GM23248 (cell line): ENCODE data around the gene EEF2. TPM values are rescaled to one million over a fixed set of nuclear protein-coding genes. Genes with fewer than 3 reads are reported as not detected.

Source experiments
- DNase-seq: peaks from one replicate; pipeline ENCODE4 v3.0.0-alpha.2; 2015
- H2AFZ ChIP-seq: fragments of 200-600 bp; sonication (generic); 2 replicates; pipeline ENCODE4 v1.6.1; 2016; ENCODE audit warnings: antibody characterized with exemption
- H3F3A ChIP-seq: fragments of 200-600 bp; sonication (generic); 2 replicates; pipeline ENCODE4 v1.6.1; 2016; ENCODE audit warnings: mild to moderate bottlenecking, antibody characterized with exemption, mixed run types; ENCODE audit not compliant: insufficient read depth
- H3K27ac ChIP-seq: fragments of 200-600 bp; sonication (generic); 2 replicates; pipeline ENCODE4 v1.5.1; 2016; ENCODE audit warnings: mild to moderate bottlenecking
- H3K27me3 ChIP-seq: fragments of 200-600 bp; sonication (generic); replicated peaks from 2 replicates; pipeline ENCODE4 v1.6.1; 2016; ENCODE audit warnings: mild to moderate bottlenecking; ENCODE audit not compliant: insufficient read depth
- H3K36me3 ChIP-seq: fragments of 200-600 bp; sonication (generic); 2 replicates; pipeline ENCODE4 v1.6.1; 2016; ENCODE audit warnings: low read depth, mild to moderate bottlenecking
- H3K4me1 ChIP-seq: fragments of 200-600 bp; sonication (generic); 2 replicates; pipeline ENCODE4 v1.6.1; 2016; ENCODE audit warnings: mild to moderate bottlenecking; ENCODE audit not compliant: insufficient read depth
- H3K4me2 ChIP-seq: fragments of 200-600 bp; sonication (generic); one replicate; pipeline ENCODE4 v1.6.1; 2016; ENCODE audit warnings: mild to moderate bottlenecking; ENCODE audit not compliant: unreplicated experiment
- H3K4me3 ChIP-seq: fragments of 200-600 bp; sonication (generic); 2 replicates; pipeline ENCODE4 v1.5.1; 2016; ENCODE audit warnings: mild to moderate bottlenecking
- H3K79me2 ChIP-seq: fragments of 200-600 bp; sonication (generic); 2 replicates; pipeline ENCODE4 v1.6.1; 2016; ENCODE audit warnings: mild to moderate bottlenecking; ENCODE audit not compliant: insufficient read depth
- H3K9ac ChIP-seq: fragments of 200-600 bp; sonication (generic); 2 replicates; pipeline ENCODE4 v1.6.1; 2016; ENCODE audit warnings: mild to moderate bottlenecking
- H3K9me2 ChIP-seq: fragments of 200-600 bp; sonication (generic); 2 replicates; pipeline ENCODE4 v1.6.1; 2016; ENCODE audit warnings: mixed run types, mild to moderate bottlenecking, moderate library complexity; ENCODE audit not compliant: insufficient read depth
- H3K9me3 ChIP-seq: fragments of 200-600 bp; sonication (generic); one replicate; pipeline ENCODE4 v1.6.1; 2017; ENCODE audit warnings: low read depth
- H4K20me1 ChIP-seq: fragments of 200-600 bp; sonication (generic); 2 replicates; pipeline ENCODE4 v1.6.0; 2016; ENCODE audit not compliant: insufficient read depth
- EZH2 ChIP-seq: fragments of 200-600 bp; sonication (generic); IDR thresholded peaks from 2 replicates; pipeline ENCODE4 v1.6.1; 2018; ENCODE audit warnings: antibody characterized with exemption, mild to moderate bottlenecking; ENCODE audit not compliant: insufficient read depth, poor library complexity, severe bottlenecking
- EZH2phosphoT487 ChIP-seq: fragments of 200-600 bp; sonication (generic); IDR thresholded peaks from 2 replicates; pipeline ENCODE4 v1.6.1; 2018; ENCODE audit warnings: antibody characterized with exemption, moderate library complexity, mild to moderate bottlenecking, low read depth; ENCODE audit not compliant: insufficient read depth
- WGBS, 2 experiments: methylation state at CpG; one replicate each; pipeline ENCODE4 v1.1.6; 2015 to 2017; ENCODE audit warnings: low lambda C conversion rate in 2 of 2, low coverage in 1 of 2; ENCODE audit errors: missing lambda C conversion rate in 2 of 2; 5-methylcytosine and 5-hydroxymethylcytosine counted together
- in situ Hi-C: fragments of 300-500 bp; cut with MboI; formaldehyde crosslinking; loops from 2 replicates; pipeline ENCODE4 v1.15.0; 2020
- polyA plus RNA-seq: library from polyadenylated mRNA; unstranded; fragments of >200 nt; fragmentation: Nextera tagmentation; extraction: Ambion mirVana; gene quantifications from 2 replicates; pipeline ENCODE4 v1.2.1, GENCODE V29; 2016
- total RNA-seq: library from RNA; depleted of rRNA; stranded (reverse); fragments of >200 nt; shearing (Covaris generic); gene quantifications from 2 replicates; pipeline ENCODE4 v1.2.3, GENCODE V29; 2014; rRNA removed

The EEF2 gene
- total RNA-seq: 2,755 and 2,906 TPM in 2 replicates
- polyA plus RNA-seq: 326 and 331 TPM in 2 replicates

DNA sequence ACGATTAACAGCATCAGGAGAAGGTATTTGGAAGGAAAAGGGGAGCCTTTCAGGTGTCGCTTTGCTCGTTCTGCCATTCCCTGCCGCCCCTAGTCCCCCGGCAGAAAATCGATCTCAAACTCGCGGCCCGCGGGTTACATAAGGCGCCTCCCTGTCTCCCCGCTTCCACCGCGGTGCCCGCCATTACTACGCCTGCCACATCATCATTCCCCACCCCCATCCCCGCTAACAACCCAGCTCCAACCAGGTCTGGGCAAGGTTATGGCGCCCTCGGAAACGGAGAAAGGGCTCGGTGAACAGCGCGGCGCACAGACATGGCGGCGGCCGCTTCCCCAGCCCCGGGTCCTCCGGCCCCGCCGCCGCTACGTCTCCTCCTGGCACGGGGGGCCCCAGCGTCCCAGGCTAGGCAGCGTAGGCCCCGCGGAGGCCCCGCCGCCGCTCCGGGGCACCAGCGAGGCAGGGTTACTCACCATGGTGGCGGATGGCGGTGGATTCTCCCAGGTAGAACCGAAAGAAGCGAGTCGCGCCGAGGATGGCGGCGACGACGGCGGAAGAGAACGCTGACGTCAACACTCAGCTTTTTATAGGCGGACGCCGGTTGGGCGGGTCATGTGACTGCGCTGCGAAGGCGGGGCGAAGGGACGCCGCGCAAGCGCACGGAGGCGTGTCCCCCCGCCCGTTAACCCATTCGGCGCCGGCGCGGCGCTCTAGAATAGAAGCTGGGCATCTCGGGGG is at the start of gene EEF2:
Gene EEF2, minus strand, starts transcription at position 556 of the 735 bp plus-strand sequence. Its CDS starts 83 bp downstream, at position 473.
- Histone ChIP-seq H3K4me2 (peak within 1 kb of the TSS; percentile 88), H3K9ac (peak within 1 kb of the TSS; percentile 99), H2AFZ (peak within 1 kb of the TSS; percentile 67), H3K36me3 (peaks cover 43% of the 10 kb centered on the region), H3K9me2 (no peaks in the 10 kb centered on the region), H3K27me3 (no peaks in the 10 kb centered on the region), H3K4me1 (peaks cover 19% of the 10 kb centered on the region), H3K79me2 (peaks cover 57% of the 10 kb centered on the region), H3F3A (peaks cover 30% of the 10 kb centered on the region), H3K27ac (peak within 1 kb of the TSS; percentile 98), H3K4me3 (peak within 1 kb of the TSS; percentile 97), H4K20me1 (peaks cover 25% of the 10 kb centered on the region), H3K9me3 (no peaks in the 10 kb centered on the region)
- in situ Hi-C loops: no loop called here
- peak; percentile 94 for DNase-seq
- TF ChIP-seq EZH2 (no peak), EZH2phosphoT487 (no peak)
- 1% methylated on average over 79 to 80 of the region's 80 CpGs for WGBS, 2 experiments

DNA sequence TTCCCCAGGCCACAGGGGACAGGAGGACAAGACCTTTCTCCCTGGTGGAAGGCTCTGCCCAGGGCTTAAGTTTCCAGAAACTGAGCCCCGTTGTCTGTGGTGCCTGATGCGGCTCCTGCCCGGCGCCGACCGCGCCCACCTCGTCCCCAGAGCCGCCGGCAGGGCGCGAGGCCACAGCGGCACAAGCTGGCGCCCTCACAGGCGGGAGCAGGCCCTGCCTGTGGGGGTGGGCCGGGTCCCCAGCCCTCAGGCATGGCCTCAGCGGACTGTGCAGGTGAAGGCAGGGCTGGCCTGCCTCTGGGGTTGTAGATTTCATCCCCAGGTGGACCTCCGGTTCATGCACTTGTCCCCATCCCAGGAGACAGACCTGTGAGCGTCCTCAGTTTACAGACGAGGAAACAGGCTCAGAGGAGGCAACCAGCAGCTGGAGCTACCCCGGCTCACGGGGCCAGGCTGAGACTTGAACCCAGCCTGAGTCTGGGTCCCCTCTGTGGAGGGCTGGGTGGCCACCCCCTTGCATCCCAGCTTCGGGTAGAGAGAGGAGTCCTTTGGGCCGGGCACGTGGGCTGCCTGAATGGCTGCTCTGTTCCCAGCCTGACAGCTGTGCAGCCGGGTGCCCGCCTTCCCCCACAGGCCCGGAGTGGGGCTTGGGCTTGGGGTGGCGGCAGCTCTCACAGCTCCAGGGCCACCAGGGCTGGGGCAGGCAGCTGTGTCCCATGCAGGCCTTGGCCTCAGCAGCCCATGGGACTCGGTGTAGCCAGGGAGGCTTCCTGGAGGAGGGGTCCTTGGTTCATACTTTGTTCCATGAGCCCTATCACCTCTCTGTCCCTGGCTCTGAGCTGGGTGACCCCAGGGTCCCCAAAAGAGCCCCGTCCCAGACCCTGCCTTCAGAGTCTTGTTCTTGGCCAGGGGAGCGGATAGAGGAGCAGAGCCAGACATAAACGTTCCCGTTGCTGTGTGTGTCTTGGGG is 49.1 kb upstream of the EEF2 start:
- no peak overlapping the region for H3K4me3 ChIP-seq
- H3K4me1 ChIP-seq: no peaks in the 10 kb centered on the region
- H3K4me2 ChIP-seq: no peak overlapping the region
- no peak overlapping the region for H3K27ac ChIP-seq
- no peaks in the 10 kb centered on the region for H3F3A ChIP-seq
- H3K36me3 ChIP-seq: no peaks in the 10 kb centered on the region
- H3K9ac ChIP-seq: no peak overlapping the region
- 86 to 88% methylated on average over 32 to 34 of the region's 34 CpGs for WGBS, 2 experiments
- no peaks in the 10 kb centered on the region for H3K9me3 ChIP-seq
- H3K9me2 ChIP-seq: no peaks in the 10 kb centered on the region
- no peak overlapping the region for H2AFZ ChIP-seq
- peaks cover 5% of the 10 kb centered on the region; the same call in 1 of the 2 replicates for H3K79me2 ChIP-seq
- TF ChIP-seq EZH2phosphoT487 (no peak), EZH2 (no peak)
- no peaks in the 10 kb centered on the region for H4K20me1 ChIP-seq
- no peaks in the 10 kb centered on the region for H3K27me3 ChIP-seq
- DNase-seq: no peak
- in situ Hi-C loops: no loop called here

DNA sequence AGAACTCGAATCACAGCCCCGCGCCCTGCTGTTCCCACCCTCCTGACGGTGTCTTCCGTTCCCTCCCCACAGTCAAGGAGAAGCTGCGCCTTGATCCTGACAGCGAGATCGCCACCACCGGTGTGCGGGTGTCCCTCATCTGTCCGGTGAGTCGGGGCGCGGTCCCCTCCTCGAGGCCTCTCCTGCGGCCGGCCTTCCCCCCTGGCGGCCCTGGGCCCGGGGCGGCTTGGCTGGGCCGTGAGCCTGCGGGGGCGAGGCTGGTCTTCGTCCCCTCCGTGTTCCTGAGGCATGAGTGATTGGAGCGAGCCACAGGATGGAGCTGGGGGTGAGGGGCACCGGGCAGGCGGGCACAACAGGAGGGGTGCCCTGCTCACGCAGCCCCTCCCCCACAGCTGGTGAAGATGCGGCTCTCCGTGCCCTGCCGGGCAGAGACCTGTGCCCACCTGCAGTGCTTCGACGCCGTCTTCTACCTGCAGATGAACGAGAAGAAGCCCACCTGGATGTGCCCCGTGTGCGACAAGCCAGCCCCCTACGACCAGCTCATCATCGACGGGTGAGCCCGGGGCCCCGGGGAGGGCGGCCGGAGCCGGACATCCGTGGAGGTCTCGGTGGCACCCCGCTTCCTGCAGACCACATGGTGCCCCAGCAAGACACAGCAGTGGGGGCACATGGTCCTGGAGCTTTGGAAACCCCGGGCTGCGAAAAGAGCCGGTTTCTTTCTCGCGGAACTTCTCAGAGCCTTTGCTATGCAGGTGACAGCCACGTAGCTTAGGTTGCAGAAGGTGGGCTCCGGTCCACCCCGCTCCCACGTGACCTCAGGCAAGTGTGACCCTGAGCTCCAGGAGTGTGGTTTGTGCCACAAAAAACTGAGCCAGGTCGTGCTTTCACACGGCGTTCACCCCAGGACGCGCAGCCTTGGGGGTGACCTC is 48.0 kb upstream of the EEF2 start:
- H3F3A ChIP-seq: no peaks in the 10 kb centered on the region

DNA sequence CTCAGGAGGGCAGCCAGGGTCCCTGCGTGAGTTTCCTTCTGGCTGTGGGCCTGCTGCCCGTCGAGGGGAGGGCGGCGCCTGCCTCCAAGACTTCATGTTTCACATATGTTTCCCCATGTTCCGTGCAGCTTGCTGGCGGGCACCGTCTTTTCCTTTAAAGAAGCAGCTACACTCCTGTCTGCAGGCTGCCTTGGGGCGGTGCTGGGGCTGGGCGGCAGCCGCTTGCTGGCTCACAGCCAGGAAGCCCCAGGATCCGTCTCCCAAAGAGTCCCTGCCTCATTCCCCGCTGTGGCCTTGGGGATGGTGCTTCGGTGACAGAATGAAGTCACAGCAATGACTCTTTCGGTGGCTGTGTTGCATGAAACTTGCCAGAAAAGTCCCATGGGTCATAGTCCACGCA is 47.2 kb upstream of the EEF2 start:
- no peaks in the 10 kb centered on the region for H3F3A ChIP-seq
- H2AFZ ChIP-seq: no peak overlapping the region
- H3K4me2 ChIP-seq: no peak overlapping the region
- WGBS, 2 experiments: 57 to 63% methylated on average over 15 of the region's 16 CpGs
- in situ Hi-C loops: no loop called here
- no peak for TF ChIP-seq EZH2
- H3K4me1 ChIP-seq: no peaks in the 10 kb centered on the region
- no peaks in the 10 kb centered on the region for H3K36me3 ChIP-seq
- H3K79me2 ChIP-seq: no peaks in the 10 kb centered on the region
- H3K27me3 ChIP-seq: no peaks in the 10 kb centered on the region
- no peaks in the 10 kb centered on the region for H3K9me2 ChIP-seq
- no peak for DNase-seq
- no peak overlapping the region for H3K4me3 ChIP-seq
- H4K20me1 ChIP-seq: no peaks in the 10 kb centered on the region
- H3K27ac ChIP-seq: no peak overlapping the region
- no peaks in the 10 kb centered on the region for H3K9me3 ChIP-seq
- H3K9ac ChIP-seq: no peak overlapping the region

More for the DNA sequence above, 48.0 kb upstream of the EEF2 start:
- 94% methylated on average over 59 to 63 of the region's 63 CpGs for WGBS, 2 experiments
- Histone ChIP-seq H3K4me1 (no peaks in the 10 kb centered on the region), H3K27ac (no peak overlapping the region), H3K36me3 (no peaks in the 10 kb centered on the region), H2AFZ (no peak overlapping the region), H3K4me3 (no peak overlapping the region), H3K9ac (no peak overlapping the region), H3K9me3 (no peaks in the 10 kb centered on the region), H3K27me3 (no peaks in the 10 kb centered on the region), H3K9me2 (no peaks in the 10 kb centered on the region), H3K4me2 (no peak overlapping the region), H4K20me1 (no peaks in the 10 kb centered on the region), H3K79me2 (no peaks in the 10 kb centered on the region)
- DNase-seq: no peak
- in situ Hi-C loops: no loop called here
- TF ChIP-seq EZH2 (no peak), EZH2phosphoT487 (no peak)
